Measurements from ENCODE around the gene ZNF599. TPM values are rescaled to one million over a fixed set of nuclear protein-coding genes. Genes with fewer than 3 reads are reported as not detected.

Gene ZNF599
- total and polyA plus RNA-seq, 2 of the 13 experiments (the other 11 are each of a cell fraction or from before 2014, with no cell fraction given) = 5.8 to 7.3 TPM

- TF ChIP-seq MAFG (CRISPR knock-in tag; IDR thresholded peaks at IDR 0.05) (no peak), NFIB (CRISPR knock-in tag; IDR thresholded peaks at IDR 0.05; ENCODE audit: borderline replicate concordance) (no peak), CBX2 (IDR thresholded peaks at IDR 0.05; ENCODE audit: low read depth, low read length) (no peak), CBX2 (CRISPR knock-in tag; IDR thresholded peaks at IDR 0.05; ENCODE audit: low read depth) (no peak), POGZ (CRISPR knock-in tag; IDR thresholded peaks at IDR 0.05) (0 out of 2 replicates have a peak, but pooled peaks have one; percentile 14), PRMT3 (CRISPR knock-in tag; IDR thresholded peaks at IDR 0.05; ENCODE audit: borderline replicate concordance, low read depth) (peak; percentile 70; the same call in 1 of the 2 replicates), SALL2 (CRISPR knock-in tag; IDR thresholded peaks at IDR 0.05) (no peak), TMF1 (CRISPR knock-in tag; IDR thresholded peaks at IDR 0.05; ENCODE audit: low read depth) (no peak), ZNF576 (CRISPR knock-in tag; IDR thresholded peaks at IDR 0.05) (no peak), KLF13 (CRISPR knock-in tag; IDR thresholded peaks at IDR 0.05) (no peak), HCFC1 (IDR thresholded peaks at IDR 0.05; ENCODE audit: low read depth, low read length) (peak; percentile 75), ZNF761 (CRISPR knock-in tag; conservative IDR thresholded peaks at IDR 0.05) (no peak), RBM22 (optimal IDR thresholded peaks at IDR 0.05; ENCODE audit: low read length) (no peak), ZNF10 (CRISPR knock-in tag; IDR thresholded peaks at IDR 0.05; ENCODE audit: borderline replicate concordance, low read depth) (no peak), E2F1 (CRISPR knock-in tag; IDR thresholded peaks at IDR 0.05) (no peak), BCL6 (CRISPR knock-in tag; IDR thresholded peaks at IDR 0.05) (peak; percentile 65), TOPORS (CRISPR knock-in tag; IDR thresholded peaks at IDR 0.05) (no peak; the same call in 1 of the 2 replicates), ZBTB21 (CRISPR knock-in tag; IDR thresholded peaks at IDR 0.05) (no peak), XBP1 (CRISPR knock-in tag; IDR thresholded peaks at IDR 0.05) (no peak), ZNF713 (CRISPR knock-in tag; IDR thresholded peaks at IDR 0.05) (no peak), ARNT (IDR thresholded peaks at IDR 0.05) (no peak), ZSCAN22 (CRISPR knock-in tag; IDR thresholded peaks at IDR 0.05) (no peak)
- TF ChIP-seq, protein P1, sequence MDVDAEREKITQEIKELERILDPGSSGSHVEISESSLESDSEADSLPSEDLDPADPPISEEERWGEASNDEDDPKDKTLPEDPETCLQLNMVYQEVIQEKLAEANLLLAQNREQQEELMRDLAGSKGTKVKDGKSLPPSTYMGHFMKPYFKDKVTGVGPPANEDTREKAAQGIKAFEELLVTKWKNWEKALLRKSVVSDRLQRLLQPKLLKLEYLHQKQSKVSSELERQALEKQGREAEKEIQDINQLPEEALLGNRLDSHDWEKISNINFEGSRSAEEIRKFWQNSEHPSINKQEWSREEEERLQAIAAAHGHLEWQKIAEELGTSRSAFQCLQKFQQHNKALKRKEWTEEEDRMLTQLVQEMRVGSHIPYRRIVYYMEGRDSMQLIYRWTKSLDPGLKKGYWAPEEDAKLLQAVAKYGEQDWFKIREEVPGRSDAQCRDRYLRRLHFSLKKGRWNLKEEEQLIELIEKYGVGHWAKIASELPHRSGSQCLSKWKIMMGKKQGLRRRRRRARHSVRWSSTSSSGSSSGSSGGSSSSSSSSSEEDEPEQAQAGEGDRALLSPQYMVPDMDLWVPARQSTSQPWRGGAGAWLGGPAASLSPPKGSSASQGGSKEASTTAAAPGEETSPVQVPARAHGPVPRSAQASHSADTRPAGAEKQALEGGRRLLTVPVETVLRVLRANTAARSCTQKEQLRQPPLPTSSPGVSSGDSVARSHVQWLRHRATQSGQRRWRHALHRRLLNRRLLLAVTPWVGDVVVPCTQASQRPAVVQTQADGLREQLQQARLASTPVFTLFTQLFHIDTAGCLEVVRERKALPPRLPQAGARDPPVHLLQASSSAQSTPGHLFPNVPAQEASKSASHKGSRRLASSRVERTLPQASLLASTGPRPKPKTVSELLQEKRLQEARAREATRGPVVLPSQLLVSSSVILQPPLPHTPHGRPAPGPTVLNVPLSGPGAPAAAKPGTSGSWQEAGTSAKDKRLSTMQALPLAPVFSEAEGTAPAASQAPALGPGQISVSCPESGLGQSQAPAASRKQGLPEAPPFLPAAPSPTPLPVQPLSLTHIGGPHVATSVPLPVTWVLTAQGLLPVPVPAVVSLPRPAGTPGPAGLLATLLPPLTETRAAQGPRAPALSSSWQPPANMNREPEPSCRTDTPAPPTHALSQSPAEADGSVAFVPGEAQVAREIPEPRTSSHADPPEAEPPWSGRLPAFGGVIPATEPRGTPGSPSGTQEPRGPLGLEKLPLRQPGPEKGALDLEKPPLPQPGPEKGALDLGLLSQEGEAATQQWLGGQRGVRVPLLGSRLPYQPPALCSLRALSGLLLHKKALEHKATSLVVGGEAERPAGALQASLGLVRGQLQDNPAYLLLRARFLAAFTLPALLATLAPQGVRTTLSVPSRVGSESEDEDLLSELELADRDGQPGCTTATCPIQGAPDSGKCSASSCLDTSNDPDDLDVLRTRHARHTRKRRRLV (CRISPR knock-in tag; IDR thresholded peaks at IDR 0.05) = 0 out of 2 replicates have a peak, but pooled peaks have one; percentile 31
- TF ChIP-seq, protein P2, sequence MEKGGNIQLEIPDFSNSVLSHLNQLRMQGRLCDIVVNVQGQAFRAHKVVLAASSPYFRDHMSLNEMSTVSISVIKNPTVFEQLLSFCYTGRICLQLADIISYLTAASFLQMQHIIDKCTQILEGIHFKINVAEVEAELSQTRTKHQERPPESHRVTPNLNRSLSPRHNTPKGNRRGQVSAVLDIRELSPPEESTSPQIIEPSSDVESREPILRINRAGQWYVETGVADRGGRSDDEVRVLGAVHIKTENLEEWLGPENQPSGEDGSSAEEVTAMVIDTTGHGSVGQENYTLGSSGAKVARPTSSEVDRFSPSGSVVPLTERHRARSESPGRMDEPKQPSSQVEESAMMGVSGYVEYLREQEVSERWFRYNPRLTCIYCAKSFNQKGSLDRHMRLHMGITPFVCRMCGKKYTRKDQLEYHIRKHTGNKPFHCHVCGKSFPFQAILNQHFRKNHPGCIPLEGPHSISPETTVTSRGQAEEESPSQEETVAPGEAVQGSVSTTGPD (CRISPR knock-in tag; IDR thresholded peaks at IDR 0.05) = no peak
These were observed 39.1 kb downstream of the ZNF599 start, which contains the start of gene ZNF181 (continued) for GRCh38 chr19:34733746-34734536.

All from HepG2 (cell line).